ENCODE measurements around the gene IL17B. TPM values are rescaled to one million over a fixed set of nuclear protein-coding genes. Genes with fewer than 3 reads are reported as not detected.
A peak's percentile ranks its signal among the peaks of the same experiment; 100 is the strongest.

The IL17B gene
- total and polyA plus RNA-seq, 2 experiments from 2014 or later: not detected

DNA sequence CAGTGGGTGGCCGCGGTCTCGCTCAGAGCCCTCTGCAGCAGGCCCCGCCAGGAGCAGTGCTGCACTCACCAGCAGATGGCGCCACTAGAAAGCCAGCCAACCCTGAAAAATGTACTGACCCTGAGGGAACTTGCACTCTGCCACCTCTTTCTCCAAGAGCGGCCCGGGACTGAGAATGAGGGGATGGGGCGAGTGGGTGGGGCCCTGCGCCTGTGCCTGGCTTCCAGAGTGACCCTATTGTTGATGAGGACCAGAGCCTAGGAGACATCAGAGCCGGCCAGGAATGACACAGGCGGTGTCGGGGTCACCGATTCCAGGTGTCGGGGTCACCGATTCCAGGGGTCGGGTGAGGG lies 2.9 kb upstream of the IL17B start:
- Mint-ChIP-seq H3K4me1 (peaks cover 13% of the 10 kb centered on the region), H3K9me3 (no peaks in the 10 kb centered on the region), H3K27ac (no peak overlapping the region), H3K27me3 (ENCODE audit: insufficient read depth, low read depth, poor library complexity) (peaks cover 7% of the 10 kb centered on the region), H3K4me3 (no peak overlapping the region), H3K36me3 (ENCODE audit: low read depth) (no peaks in the 10 kb centered on the region; the same call in 2 of the 3 replicates)
- DNase-seq (ENCODE audit: low spot score) (peak; percentile 89), ATAC-seq (peak; percentile 96)
- Histone ChIP-seq H3F3A (replicated peaks; ENCODE audit: low read depth) (no peaks in the 10 kb centered on the region), H3K9me2 (ENCODE audit: insufficient read depth) (no peaks in the 10 kb centered on the region), H3K79me2 (replicated peaks; ENCODE audit: insufficient read depth) (no peaks in the 10 kb centered on the region), H3K4me1 (ENCODE audit: insufficient read depth) (no peaks in the 10 kb centered on the region), H2AFZ (no peak overlapping the region), H4K20me1 (replicated peaks; ENCODE audit: insufficient read depth) (no peaks in the 10 kb centered on the region), H3K27ac (ENCODE audit: low read depth) (no peak overlapping the region), H3K4me3 (no peak overlapping the region), H3K4me2 (no peak overlapping the region), H3K36me3 (ENCODE audit: insufficient read depth) (no peaks in the 10 kb centered on the region), H3K27me3 (ENCODE audit: insufficient read depth) (no peaks in the 10 kb centered on the region)
- TF ChIP-seq EZH2 (IDR thresholded peaks at IDR 0.05; ENCODE audit: low read depth, unreplicated experiment) (no peak), JUNB (IDR thresholded peaks at IDR 0.05; ENCODE audit: unreplicated experiment) (no peak), ZNF114 (CRISPR knock-in tag; IDR thresholded peaks at IDR 0.05) (no peak), ZNF331 (CRISPR knock-in tag; IDR thresholded peaks at IDR 0.05; ENCODE audit: low read depth) (no peak)
- TF ChIP-seq, protein P1, sequence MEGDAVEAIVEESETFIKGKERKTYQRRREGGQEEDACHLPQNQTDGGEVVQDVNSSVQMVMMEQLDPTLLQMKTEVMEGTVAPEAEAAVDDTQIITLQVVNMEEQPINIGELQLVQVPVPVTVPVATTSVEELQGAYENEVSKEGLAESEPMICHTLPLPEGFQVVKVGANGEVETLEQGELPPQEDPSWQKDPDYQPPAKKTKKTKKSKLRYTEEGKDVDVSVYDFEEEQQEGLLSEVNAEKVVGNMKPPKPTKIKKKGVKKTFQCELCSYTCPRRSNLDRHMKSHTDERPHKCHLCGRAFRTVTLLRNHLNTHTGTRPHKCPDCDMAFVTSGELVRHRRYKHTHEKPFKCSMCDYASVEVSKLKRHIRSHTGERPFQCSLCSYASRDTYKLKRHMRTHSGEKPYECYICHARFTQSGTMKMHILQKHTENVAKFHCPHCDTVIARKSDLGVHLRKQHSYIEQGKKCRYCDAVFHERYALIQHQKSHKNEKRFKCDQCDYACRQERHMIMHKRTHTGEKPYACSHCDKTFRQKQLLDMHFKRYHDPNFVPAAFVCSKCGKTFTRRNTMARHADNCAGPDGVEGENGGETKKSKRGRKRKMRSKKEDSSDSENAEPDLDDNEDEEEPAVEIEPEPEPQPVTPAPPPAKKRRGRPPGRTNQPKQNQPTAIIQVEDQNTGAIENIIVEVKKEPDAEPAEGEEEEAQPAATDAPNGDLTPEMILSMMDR (conservative IDR thresholded peaks at IDR 0.05; ENCODE audit: low read depth in 2 of 2): peak; percentile 87 to 99

DNA sequence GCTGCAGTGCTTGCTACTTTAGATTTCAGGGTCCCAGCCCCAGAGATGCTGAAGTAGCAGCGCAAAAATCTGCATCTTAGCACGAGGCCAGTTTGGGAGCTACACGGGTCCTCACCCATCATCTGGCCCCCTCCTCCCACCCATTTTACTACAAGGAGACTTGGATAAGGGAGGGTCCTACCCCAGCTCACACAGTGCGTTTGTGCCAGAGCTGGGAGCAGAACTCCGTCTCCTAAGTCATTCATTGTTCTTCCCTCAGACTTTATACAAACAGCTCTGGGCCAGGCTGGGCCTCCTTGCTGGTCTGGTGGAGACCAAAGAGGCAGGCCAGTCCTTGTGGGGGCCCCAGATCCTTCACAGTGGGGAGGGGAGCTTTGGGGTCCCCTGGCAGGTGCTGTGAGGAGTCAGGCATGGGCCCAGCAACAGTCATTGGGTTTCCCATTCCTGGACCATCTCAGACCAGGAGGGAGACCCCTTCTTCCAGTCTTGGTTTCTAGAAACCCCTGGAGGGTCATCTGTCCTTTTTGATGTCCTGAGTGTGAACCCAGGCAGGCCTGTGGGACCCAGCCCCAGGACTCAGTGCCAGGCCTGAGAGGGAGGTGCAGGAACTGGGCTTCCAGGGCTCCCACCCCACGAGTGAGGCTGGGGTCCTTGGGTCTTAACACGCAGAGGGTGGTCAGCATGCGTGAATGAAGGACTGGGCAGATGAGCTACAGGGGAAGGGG lies 2.3 kb upstream of the IL17B start:
- Histone ChIP-seq H3K79me2 (replicated peaks; ENCODE audit: insufficient read depth) (no peaks in the 10 kb centered on the region), H3F3A (replicated peaks; ENCODE audit: low read depth) (no peaks in the 10 kb centered on the region), H4K20me1 (replicated peaks; ENCODE audit: insufficient read depth) (no peaks in the 10 kb centered on the region), H3K9me2 (ENCODE audit: insufficient read depth) (no peaks in the 10 kb centered on the region), H3K4me2 (no peak overlapping the region), H3K36me3 (ENCODE audit: insufficient read depth) (no peaks in the 10 kb centered on the region), H3K27me3 (ENCODE audit: insufficient read depth) (no peaks in the 10 kb centered on the region), H3K27ac (ENCODE audit: low read depth) (no peak overlapping the region), H3K4me3 (no peak overlapping the region), H2AFZ (peak overlapping the region; percentile 78; the same call in 1 of the 2 replicates), H3K4me1 (ENCODE audit: insufficient read depth) (no peaks in the 10 kb centered on the region)
- peaks cover 13% of the 10 kb centered on the region for H3K4me1 Mint-ChIP-seq
- no peak overlapping the region for H3K27ac Mint-ChIP-seq
- H3K27me3 Mint-ChIP-seq (ENCODE audit: insufficient read depth, low read depth, poor library complexity): peaks cover 9% of the 10 kb centered on the region
- no peak overlapping the region for H3K4me3 Mint-ChIP-seq
- no peak for TF ChIP-seq ZNF114 (CRISPR knock-in tag; IDR thresholded peaks at IDR 0.05)
- no peak for TF ChIP-seq ZNF331 (CRISPR knock-in tag; IDR thresholded peaks at IDR 0.05; ENCODE audit: low read depth)
- no peak for TF ChIP-seq EZH2 (IDR thresholded peaks at IDR 0.05; ENCODE audit: low read depth, unreplicated experiment)
- no peak for TF ChIP-seq STAT1 (IDR thresholded peaks at IDR 0.05; ENCODE audit: unreplicated experiment)
- TF ChIP-seq POLR2AphosphoS5 (IDR thresholded peaks at IDR 0.05; ENCODE audit: low read depth): no peak
- no peaks in the 10 kb centered on the region; the same call in 2 of the 3 replicates for H3K36me3 Mint-ChIP-seq (ENCODE audit: low read depth)
- ATAC-seq (no peak; the same call in 2 of the 3 replicates), DNase-seq (ENCODE audit: low spot score) (no peak)
- no peaks in the 10 kb centered on the region for H3K9me3 Mint-ChIP-seq

Measured in GM23338 (cell line).